Neural cell (in vitro differentiated cells): ENCODE measurements around the gene SLC36A1.

ENCODE experiments used
- MXI1 ChIP-seq: fragments of 450-650 bp; conservative IDR thresholded peaks from 2 replicates; pipeline ENCODE4 v1.6.1; 2014; ENCODE audit warnings: antibody characterized with exemption, mild to moderate bottlenecking; ENCODE audit not compliant: poor library complexity, severe bottlenecking
- TF ChIP-seq, protein P1 (sequence below): fragments of 450-650 bp; IDR thresholded peaks from 2 replicates; pipeline ENCODE4 v1.5.1; 2014; ENCODE audit warnings: antibody characterized with exemption, mild to moderate bottlenecking, moderate library complexity; ENCODE audit not compliant: poor library complexity, severe bottlenecking
- TF ChIP-seq, protein P2 (sequence below): IDR thresholded peaks from 2 replicates; pipeline ENCODE4 v1.6.1; 2012; ENCODE audit warnings: borderline replicate concordance

DNA sequence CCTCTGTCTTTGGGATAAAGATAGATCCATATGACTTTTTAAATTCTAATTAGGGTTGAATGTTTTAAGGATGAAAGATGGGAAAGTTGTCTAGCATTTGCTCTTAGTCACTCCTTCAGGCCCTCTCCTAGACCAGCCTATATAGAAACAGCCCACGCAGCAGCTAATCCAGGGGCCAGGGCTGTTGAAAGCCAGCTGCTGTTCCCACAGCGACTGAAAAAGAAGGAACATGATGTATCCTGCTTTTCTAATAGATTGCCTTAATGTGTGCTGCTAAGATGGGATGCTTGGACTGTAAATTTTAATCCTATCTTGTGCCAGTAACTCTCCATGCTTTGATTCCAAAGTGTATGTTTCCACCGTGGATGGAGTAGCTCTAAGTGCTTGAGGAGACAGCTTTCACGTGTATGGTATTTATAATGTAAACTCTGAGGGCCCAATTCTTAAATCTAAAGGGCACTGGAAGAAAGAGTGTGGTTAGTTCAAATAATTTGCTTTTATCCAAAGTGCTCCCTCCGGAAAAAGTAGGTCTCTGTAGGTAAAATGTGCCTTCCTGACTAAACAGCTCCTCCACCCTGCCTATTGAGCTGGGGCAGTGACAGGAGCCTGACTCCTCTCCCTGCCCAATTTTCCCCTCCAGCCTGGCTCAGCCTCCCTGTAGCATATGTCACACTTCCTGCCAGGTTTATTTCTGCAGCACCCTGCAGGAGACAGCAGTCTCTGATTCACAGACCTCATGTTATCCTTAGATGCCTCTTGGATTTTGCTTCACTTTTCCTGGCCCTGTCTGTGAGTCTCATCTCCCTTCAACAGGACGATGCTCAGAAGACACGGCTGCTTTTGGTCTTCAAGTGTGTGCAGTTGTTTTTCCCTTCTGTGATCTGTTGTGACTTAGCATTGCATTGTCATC lies 33.2 kb downstream of the SLC36A1 start:
- TF ChIP-seq, protein P1, sequence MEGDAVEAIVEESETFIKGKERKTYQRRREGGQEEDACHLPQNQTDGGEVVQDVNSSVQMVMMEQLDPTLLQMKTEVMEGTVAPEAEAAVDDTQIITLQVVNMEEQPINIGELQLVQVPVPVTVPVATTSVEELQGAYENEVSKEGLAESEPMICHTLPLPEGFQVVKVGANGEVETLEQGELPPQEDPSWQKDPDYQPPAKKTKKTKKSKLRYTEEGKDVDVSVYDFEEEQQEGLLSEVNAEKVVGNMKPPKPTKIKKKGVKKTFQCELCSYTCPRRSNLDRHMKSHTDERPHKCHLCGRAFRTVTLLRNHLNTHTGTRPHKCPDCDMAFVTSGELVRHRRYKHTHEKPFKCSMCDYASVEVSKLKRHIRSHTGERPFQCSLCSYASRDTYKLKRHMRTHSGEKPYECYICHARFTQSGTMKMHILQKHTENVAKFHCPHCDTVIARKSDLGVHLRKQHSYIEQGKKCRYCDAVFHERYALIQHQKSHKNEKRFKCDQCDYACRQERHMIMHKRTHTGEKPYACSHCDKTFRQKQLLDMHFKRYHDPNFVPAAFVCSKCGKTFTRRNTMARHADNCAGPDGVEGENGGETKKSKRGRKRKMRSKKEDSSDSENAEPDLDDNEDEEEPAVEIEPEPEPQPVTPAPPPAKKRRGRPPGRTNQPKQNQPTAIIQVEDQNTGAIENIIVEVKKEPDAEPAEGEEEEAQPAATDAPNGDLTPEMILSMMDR = no peak
- TF ChIP-seq MXI1 = no peak
- TF ChIP-seq, protein P2, sequence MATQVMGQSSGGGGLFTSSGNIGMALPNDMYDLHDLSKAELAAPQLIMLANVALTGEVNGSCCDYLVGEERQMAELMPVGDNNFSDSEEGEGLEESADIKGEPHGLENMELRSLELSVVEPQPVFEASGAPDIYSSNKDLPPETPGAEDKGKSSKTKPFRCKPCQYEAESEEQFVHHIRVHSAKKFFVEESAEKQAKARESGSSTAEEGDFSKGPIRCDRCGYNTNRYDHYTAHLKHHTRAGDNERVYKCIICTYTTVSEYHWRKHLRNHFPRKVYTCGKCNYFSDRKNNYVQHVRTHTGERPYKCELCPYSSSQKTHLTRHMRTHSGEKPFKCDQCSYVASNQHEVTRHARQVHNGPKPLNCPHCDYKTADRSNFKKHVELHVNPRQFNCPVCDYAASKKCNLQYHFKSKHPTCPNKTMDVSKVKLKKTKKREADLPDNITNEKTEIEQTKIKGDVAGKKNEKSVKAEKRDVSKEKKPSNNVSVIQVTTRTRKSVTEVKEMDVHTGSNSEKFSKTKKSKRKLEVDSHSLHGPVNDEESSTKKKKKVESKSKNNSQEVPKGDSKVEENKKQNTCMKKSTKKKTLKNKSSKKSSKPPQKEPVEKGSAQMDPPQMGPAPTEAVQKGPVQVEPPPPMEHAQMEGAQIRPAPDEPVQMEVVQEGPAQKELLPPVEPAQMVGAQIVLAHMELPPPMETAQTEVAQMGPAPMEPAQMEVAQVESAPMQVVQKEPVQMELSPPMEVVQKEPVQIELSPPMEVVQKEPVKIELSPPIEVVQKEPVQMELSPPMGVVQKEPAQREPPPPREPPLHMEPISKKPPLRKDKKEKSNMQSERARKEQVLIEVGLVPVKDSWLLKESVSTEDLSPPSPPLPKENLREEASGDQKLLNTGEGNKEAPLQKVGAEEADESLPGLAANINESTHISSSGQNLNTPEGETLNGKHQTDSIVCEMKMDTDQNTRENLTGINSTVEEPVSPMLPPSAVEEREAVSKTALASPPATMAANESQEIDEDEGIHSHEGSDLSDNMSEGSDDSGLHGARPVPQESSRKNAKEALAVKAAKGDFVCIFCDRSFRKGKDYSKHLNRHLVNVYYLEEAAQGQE = no peak
